T-cell (primary cell): ENCODE measurements around the gene HNRNPF. TPM values are rescaled to one million over a fixed set of nuclear protein-coding genes. Genes with fewer than 3 reads are reported as not detected.
"Not testable (repeated sequence)": the region's sequence is repeated elsewhere in the genome, so short reads cannot be mapped to it uniquely, and the experiment has no call there.

Experiments
- ATAC-seq, 4 experiments: fragments of 200-7000 bp in 3 of 4; fragments of 150-1000 bp in 1 of 4; cut with Tn5 transposase; replicated peaks in 1 of 4; 1 replicate in 3 of 4; 2 replicates in 1 of 4; pipeline ENCODE4 v1.10.0; 2021; ENCODE audit warnings: moderate library complexity in 3 of 4, mild to moderate bottlenecking in 2 of 4, moderate number of reproducible peaks in 1 of 4
- CTCF ChIA-PET, 2 donors: fragments of 300-600 bp; sonication (Branson Sonifier 250); formaldehyde crosslinking; loops; one replicate each; lab custom pipeline; 2022; ENCODE audit warnings: antibody characterized with exemption in 2 of 2; lab: Charles Lee
- POLR2A ChIA-PET, 2 donors: fragments of 300-600 bp; sonication (Branson Sonifier 250); formaldehyde crosslinking; loops; one replicate each; lab custom pipeline; 2022; ENCODE audit warnings: antibody characterized with exemption in 2 of 2; lab: Charles Lee
- DNase-seq, 35 experiments: peaks; one replicate each; pipeline versions ENCODE4 v3.0.0 to v3.0.0-alpha.2; 2013 to 2023
- H3K27ac ChIP-seq: one replicate; pipeline ENCODE4 v1.5.1; 2013; ENCODE audit warnings: low read length
- H3K27me3 ChIP-seq, 2 experiments: replicated peaks in 1 of 2; 1 replicate in 1 of 2; 2 replicates in 1 of 2; pipeline versions ENCODE4 v1.6.1 to v1.7.0; 2013; ENCODE audit warnings: low read length in 1 of 2, mixed read lengths in 1 of 2; ENCODE audit not compliant: control insufficient read depth in 2 of 2, insufficient read depth in 2 of 2; ENCODE audit errors: extremely low read depth in 1 of 2
- H3K36me3 ChIP-seq, 2 donors: 1 replicate in 1 of 2; 2 replicates in 1 of 2; pipeline versions ENCODE4 v1.6.1 to v1.7.0; 2013; ENCODE audit warnings: low read length in 1 of 2; ENCODE audit not compliant: control insufficient read depth in 2 of 2, insufficient read depth in 1 of 2; ENCODE audit errors: extremely low read depth in 1 of 2
- H3K4me1 ChIP-seq, 2 experiments: 1 replicate in 1 of 2; 2 replicates in 1 of 2; pipeline versions ENCODE4 v1.6.1 to v1.7.0; 2013; ENCODE audit warnings: low read length in 2 of 2, mixed read lengths in 1 of 2; ENCODE audit not compliant: insufficient read depth in 2 of 2, control insufficient read depth in 1 of 2; ENCODE audit errors: extremely low read depth in 1 of 2
- H3K4me3 ChIP-seq, 2 donors: 1 replicate in 1 of 2; 2 replicates in 1 of 2; pipeline versions ENCODE4 v1.5.1 to v1.7.0; 2013; ENCODE audit warnings: mild to moderate bottlenecking in 2 of 2, low read length in 1 of 2, moderate library complexity in 1 of 2; ENCODE audit not compliant: control insufficient read depth in 1 of 2; ENCODE audit errors: extremely low read depth in 1 of 2
- H3K9me3 ChIP-seq: 2 replicates; pipeline ENCODE4 v1.7.0; 2013
- H3K27ac Mint-ChIP-seq, 2 donors: one replicate each; pipeline ENCODE4 v1.8.0; 2020 to 2021; ENCODE audit warnings: mild to moderate bottlenecking in 2 of 2, mixed read lengths in 2 of 2
- H3K27me3 Mint-ChIP-seq, 2 donors: one replicate each; pipeline ENCODE4 v1.8.0; 2021 to 2022; ENCODE audit warnings: mixed read lengths in 2 of 2
- H3K36me3 Mint-ChIP-seq: one replicate; pipeline ENCODE4 v1.8.0; 2021; ENCODE audit warnings: mixed read lengths
- H3K4me1 Mint-ChIP-seq, 3 donors: one replicate each; pipeline ENCODE4 v1.8.0; 2020 to 2022; ENCODE audit warnings: mixed read lengths in 3 of 3, mild to moderate bottlenecking in 1 of 3
- H3K4me3 Mint-ChIP-seq, 3 donors: one replicate each; pipeline ENCODE4 v1.8.0; 2020 to 2022; ENCODE audit warnings: mild to moderate bottlenecking in 3 of 3, mixed read lengths in 3 of 3, moderate library complexity in 3 of 3
- H3K9me3 Mint-ChIP-seq, 3 donors: one replicate each; pipeline ENCODE4 v1.8.0; 2020 to 2022; ENCODE audit warnings: mixed read lengths in 3 of 3
- WGBS: methylation state at CpG from one replicate; pipeline ENCODE4 v1.1.5; 2013; ENCODE audit warnings: missing lambda C conversion rate; ENCODE audit not compliant: insufficient coverage; 5-methylcytosine and 5-hydroxymethylcytosine counted together
- total RNA-seq, 35 experiments: library from RNA in 6 of 35; stranded (reverse) in 6 of 35; fragments of 120-200 nt in 1 of 35; gene quantifications; one replicate each; pipeline versions ENCODE4 v1.2.1 to v1.2.4 and lab custom pipeline; 2013 to 2026

HNRNPF gene
- total RNA-seq, 5 donors from 2014 or later (not counting 1 experiment from before 2014, with no cell fraction given) = 124 to 224 (median 206) TPM

DNA sequence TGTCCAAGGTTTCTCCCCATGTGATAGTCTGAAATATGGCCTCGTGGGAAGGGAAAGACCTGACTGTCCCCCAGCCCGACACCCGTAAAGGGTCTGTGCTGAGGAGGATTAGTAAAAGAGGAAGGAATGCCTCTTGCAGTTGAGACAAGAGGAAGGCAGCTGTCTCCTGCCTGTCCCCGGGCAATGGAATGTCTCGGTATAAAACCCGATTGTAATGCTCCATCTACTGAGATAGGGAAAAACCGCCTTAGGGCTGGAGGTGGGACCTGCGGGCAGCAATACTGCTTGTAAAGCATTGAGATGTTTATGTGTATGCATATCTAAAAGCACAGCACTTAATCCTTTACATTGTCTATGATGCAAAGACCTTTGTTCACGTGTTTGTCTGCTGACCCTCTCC lies 71.5 kb downstream of the HNRNPF start:
- H3K27ac Mint-ChIP-seq, H3K9me3 Mint-ChIP-seq, H3K27ac ChIP-seq, H3K36me3 ChIP-seq, ATAC-seq, H3K4me3 Mint-ChIP-seq, DNase-seq, POLR2A ChIA-PET, H3K4me3 ChIP-seq, H3K36me3 Mint-ChIP-seq, H3K9me3 ChIP-seq: not testable (repeated sequence)
- CTCF ChIA-PET = interaction anchor here in 1 of 2 donors (0.5 kb wide), 1 partner anchor 11 kb away, joined by 3 read pairs; no protein-coding TSS in a partner anchor
- peaks cover 0 to 25% of the 10 kb centered on the region in 2 experiments for H3K27me3 ChIP-seq
- 35% methylated on average over 2 of the region's 9 CpGs for WGBS
- Mint-ChIP-seq H3K4me1 (peaks cover 8 to 19% (median 13%) of the 10 kb centered on the region in 3 donors), H3K27me3 (peaks cover 1 to 15% of the 10 kb centered on the region in 2 donors)
- peaks cover 2 to 11% of the 10 kb centered on the region in 2 experiments for H3K4me1 ChIP-seq

DNA sequence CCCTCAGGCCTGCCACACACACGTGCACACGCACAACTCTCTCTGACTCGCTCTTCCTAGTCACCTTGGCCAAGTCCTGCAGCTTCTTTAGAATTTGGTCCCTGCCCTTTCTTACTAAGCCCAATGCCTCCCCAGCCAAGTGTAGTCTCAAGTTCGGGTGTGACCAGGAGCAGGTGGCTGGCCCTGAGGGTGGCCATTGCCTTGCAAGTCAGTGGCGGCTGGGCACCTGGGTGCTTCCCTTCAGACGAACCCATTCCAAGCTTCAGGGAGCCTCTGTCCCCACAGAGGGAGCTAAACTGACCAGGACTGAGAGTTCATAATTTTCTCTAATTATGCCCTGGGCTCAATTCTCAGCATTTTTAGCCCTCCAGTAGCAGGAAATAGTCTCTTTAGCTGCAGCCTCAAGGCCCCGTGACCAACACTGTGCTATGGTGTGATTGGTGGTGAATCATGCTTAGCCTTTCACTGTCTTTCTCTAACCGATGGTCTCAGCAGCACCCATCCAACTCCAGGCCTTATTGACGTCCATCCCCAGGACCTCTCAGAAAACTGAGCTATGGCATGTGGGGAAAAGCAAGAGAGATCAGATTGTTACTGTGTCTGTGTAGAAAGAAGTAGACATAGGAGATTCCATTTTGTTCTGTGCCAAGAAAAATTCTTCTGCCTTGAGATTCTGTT lies 72.2 kb downstream of the HNRNPF start:
- no peak overlapping the region for H3K27ac ChIP-seq
- ATAC-seq = no peak
- Mint-ChIP-seq H3K4me1 (peaks cover 16 to 27% (median 20%) of the 10 kb centered on the region in 3 donors), H3K9me3 (no peaks in the 10 kb centered on the region), H3K27ac (no peak overlapping the region), H3K4me3 (no peak overlapping the region), H3K27me3 (peaks cover 1 to 15% of the 10 kb centered on the region in 2 donors), H3K36me3 (no peaks in the 10 kb centered on the region)
- peaks cover 0 to 25% of the 10 kb centered on the region in 2 experiments for H3K27me3 ChIP-seq
- no peak overlapping the region for H3K4me3 ChIP-seq
- no peak for DNase-seq
- H3K4me1 ChIP-seq = peaks cover 6 to 18% of the 10 kb centered on the region in 2 experiments
- H3K36me3 ChIP-seq = no peaks in the 10 kb centered on the region
- CTCF ChIA-PET = no interaction called here
- POLR2A ChIA-PET = no interaction called here
- no peaks in the 10 kb centered on the region for H3K9me3 ChIP-seq
- 97% methylated on average over 6 of the region's 9 CpGs for WGBS

DNA sequence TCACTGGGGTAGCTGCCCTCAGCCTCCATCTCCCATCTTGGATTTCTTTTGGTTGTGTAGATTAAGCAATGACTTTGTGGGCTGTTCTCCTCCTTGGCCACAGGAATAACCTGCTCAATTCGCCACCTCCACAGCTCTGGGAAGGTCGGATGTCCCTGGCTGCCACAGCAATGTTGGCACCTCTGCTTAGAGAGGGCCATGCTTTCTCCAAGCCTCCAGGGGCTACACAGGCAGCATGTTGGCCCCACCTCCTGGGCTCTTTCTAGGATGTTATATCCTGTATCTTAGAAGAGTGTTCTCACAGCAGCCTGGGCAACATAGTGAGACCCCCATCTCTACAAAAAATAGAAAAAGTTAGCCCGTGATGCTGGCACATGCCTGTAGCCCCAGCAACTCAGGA lies 72.9 kb downstream of the HNRNPF start:
- no peaks in the 10 kb centered on the region for H3K9me3 ChIP-seq
- H3K27me3 Mint-ChIP-seq = peaks cover 1 to 15% of the 10 kb centered on the region in 2 donors
- CTCF ChIA-PET = no interaction called here
- peaks cover 0 to 25% of the 10 kb centered on the region in 2 experiments for H3K27me3 ChIP-seq
- H3K4me1 ChIP-seq = peaks cover 6 to 24% of the 10 kb centered on the region in 2 experiments
- POLR2A ChIA-PET = no interaction called here
- H3K4me3 Mint-ChIP-seq = no peak overlapping the region
- ATAC-seq (no peak), DNase-seq (no peak)
- no peak overlapping the region for H3K27ac Mint-ChIP-seq
- H3K27ac ChIP-seq = no peak overlapping the region
- no CpG with 5 or more reads among the region's 3 CpGs for WGBS
- no peaks in the 10 kb centered on the region for H3K9me3 Mint-ChIP-seq
- no peak overlapping the region for H3K4me3 ChIP-seq
- H3K36me3 ChIP-seq = no peaks in the 10 kb centered on the region
- peaks cover 20 to 30% (median 24%) of the 10 kb centered on the region in 3 donors for H3K4me1 Mint-ChIP-seq
- H3K36me3 Mint-ChIP-seq = no peaks in the 10 kb centered on the region

Other genes starting within 250 kb of the HNRNPF start
- 1 to 10 TPM; 2.2 to 6.9 (median 5.6) TPM for gene RASGEF1A, start 142.1 kb downstream of the HNRNPF start, total RNA-seq
- not detected for gene FXYD4, start 37.5 kb downstream of the HNRNPF start, total RNA-seq
- gene ZNF487, start 27.9 kb upstream of the HNRNPF start, total RNA-seq = 1 to 10 TPM; 3.2 to 8.5 (median 5.2) TPM
- gene ZNF239, start 165.4 kb upstream of the HNRNPF start, total RNA-seq = 1 to 10 TPM; 1.6 to 6.4 (median 4.9) TPM
- gene ZNF485, start 197.3 kb upstream of the HNRNPF start, total RNA-seq = 10 to 100 TPM in 2 of 5 donors, 1 to 10 TPM in 3; 2.3 to 11.9 (median 9.0) TPM
- gene ZNF32, start 239.7 kb upstream of the HNRNPF start, total RNA-seq = 10 to 100 TPM; 25.3 to 38.2 (median 34.8) TPM